HepG2 (cell line): Measurements from ENCODE around the gene OPRL1. TPM values are rescaled to one million over a fixed set of nuclear protein-coding genes. Genes with fewer than 3 reads are reported as not detected.

Experiments
- ATM ChIP-seq: fragments of 450-650 bp; IDR thresholded peaks from 2 replicates; pipeline ENCODE4 v1.7.1; 2017; ENCODE audit warnings: mild to moderate bottlenecking, borderline replicate concordance
- CENPX ChIP-seq: sonication (generic); formaldehyde crosslinking; IDR thresholded peaks from 2 replicates; pipeline ENCODE4 v1.9.0; 2021; ENCODE audit warnings: mild to moderate bottlenecking, missing genetic modification reagents, moderate library complexity
- FOXM1 ChIP-seq: sonication (generic); formaldehyde crosslinking; IDR thresholded peaks from 2 replicates; pipeline ENCODE4 v1.5.0; 2020; ENCODE audit warnings: missing genetic modification reagents
- FOXO1 ChIP-seq: sonication (generic); formaldehyde crosslinking; IDR thresholded peaks from 2 replicates; pipeline ENCODE4 v1.4.0; 2020; ENCODE audit warnings: missing genetic modification reagents
- HNF4G ChIP-seq, 2 experiments: sonication (generic) in 1 of 2; formaldehyde crosslinking in 1 of 2; IDR thresholded peaks; 2 replicates each; pipeline versions ENCODE4 v1.4.0 to v1.6.1; 2011 to 2020; ENCODE audit warnings: borderline replicate concordance in 2 of 2, low read depth in 2 of 2, mild to moderate bottlenecking in 2 of 2, low read length in 1 of 2, missing genetic modification reagents in 1 of 2, moderate library complexity in 1 of 2
- HOXD1 ChIP-seq: sonication (generic); formaldehyde crosslinking; IDR thresholded peaks from 2 replicates; pipeline ENCODE4 v1.5.0; 2020; ENCODE audit warnings: missing genetic modification reagents
- KLF16 ChIP-seq, 2 experiments: sonication (generic) in 1 of 2; formaldehyde crosslinking in 1 of 2; IDR thresholded peaks; 2 replicates each; pipeline versions ENCODE4 v1.6.1 to v1.8.0; 2016 to 2023; ENCODE audit warnings: missing genetic modification reagents in 2 of 2, missing compliant biosample characterization in 1 of 2
- MBNL3 ChIP-seq: fragments of 250-450 bp; sonication (Bioruptor Pico); conservative IDR thresholded peaks from 2 replicates; pipeline ENCODE4 v1.8.0; 2022; ENCODE audit warnings: mild to moderate bottlenecking, inconsistent platforms
- MED8 ChIP-seq: sonication (generic); formaldehyde crosslinking; IDR thresholded peaks from 2 replicates; pipeline ENCODE4 v1.8.1; 2023; ENCODE audit warnings: mild to moderate bottlenecking, missing genetic modification reagents; ENCODE audit not compliant: insufficient replicate concordance
- NFE2L2 ChIP-seq: fragments of 150-350 bp; IDR thresholded peaks from 2 replicates; pipeline ENCODE4 v1.6.1; 2014; ENCODE audit warnings: low read length
- NFYC ChIP-seq: IDR thresholded peaks from 2 replicates; pipeline ENCODE4 v1.6.1; 2016; ENCODE audit warnings: missing genetic modification reagents, missing compliant biosample characterization
- NR2F6 ChIP-seq, 2 experiments: IDR thresholded peaks; 2 replicates each; pipeline ENCODE4 v1.6.1; 2016; ENCODE audit warnings: antibody characterized with exemption in 1 of 2, mild to moderate bottlenecking in 1 of 2
- PAF1 ChIP-seq: IDR thresholded peaks from 2 replicates; pipeline ENCODE4 v1.6.1; 2016; ENCODE audit warnings: missing genetic modification reagents, missing compliant biosample characterization
- POLR2AphosphoS2 ChIP-seq: IDR thresholded peaks from 2 replicates; pipeline ENCODE4 v1.6.1; 2011; ENCODE audit warnings: low read depth, low read length, improper control_type of control experiment
- SAP130 ChIP-seq: IDR thresholded peaks from 2 replicates; pipeline ENCODE4 v1.6.1; 2016; ENCODE audit warnings: low read depth
- SP5 ChIP-seq: IDR thresholded peaks from 2 replicates; pipeline ENCODE4 v1.6.1; 2016; ENCODE audit warnings: low read depth, borderline replicate concordance
- XBP1 ChIP-seq: sonication (generic); formaldehyde crosslinking; IDR thresholded peaks from 2 replicates; pipeline ENCODE4 v1.5.0; 2020; ENCODE audit warnings: missing genetic modification reagents
- ZNF20 ChIP-seq: sonication (generic); formaldehyde crosslinking; IDR thresholded peaks from 2 replicates; pipeline ENCODE4 v1.4.0; 2020; ENCODE audit warnings: mild to moderate bottlenecking, moderate library complexity, missing genetic modification reagents
- ZNF589 ChIP-seq: sonication (generic); formaldehyde crosslinking; conservative IDR thresholded peaks from 2 replicates; pipeline ENCODE4 v1.8.0; 2022; ENCODE audit warnings: mild to moderate bottlenecking, moderate library complexity, missing genetic modification reagents
- ZNF749 ChIP-seq: sonication (generic); formaldehyde crosslinking; IDR thresholded peaks from 2 replicates; pipeline ENCODE4 v1.8.0; 2022; ENCODE audit warnings: mild to moderate bottlenecking, missing genetic modification reagents, moderate library complexity, borderline replicate concordance
- polyA plus RNA-seq, 8 experiments: library from polyadenylated mRNA; depleted of rRNA in 3 of 8; stranded (reverse) in 7 of 8; unstranded in 1 of 8; fragments of >200 nt; fragmentation: Illumina TruSeq in 4 of 8; extraction: Trizol in 4 of 8; gene quantifications; 2 replicates each; pipeline versions ENCODE4 v1.2.1 to v1.2.3, GENCODE V29; 2011 to 2016; ENCODE audit warnings: low read depth in 4 of 8, missing spikeins in 1 of 8, mixed read lengths in 1 of 8; ENCODE audit not compliant: insufficient read depth in 1 of 8
- total RNA-seq, 5 experiments: library from RNA; depleted of rRNA; stranded (reverse); fragments of >200 nt; fragmentation: Illumina TruSeq; extraction: Trizol; gene quantifications; 2 replicates each; pipeline ENCODE4 v1.2.3, GENCODE V29; 2016; ENCODE audit warnings: low read depth in 1 of 5
- TF ChIP-seq, protein P1 (sequence below): sonication (generic); formaldehyde crosslinking; IDR thresholded peaks from 2 replicates; pipeline ENCODE4 v1.4.0; 2020; ENCODE audit warnings: missing genetic modification reagents
- TF ChIP-seq, protein P2 (sequence below): sonication (generic); formaldehyde crosslinking; IDR thresholded peaks from 2 replicates; pipeline ENCODE4 v1.4.0; 2020; ENCODE audit warnings: missing genetic modification reagents, mild to moderate bottlenecking, borderline replicate concordance
- TF ChIP-seq, protein P3 (sequence below): sonication (generic); formaldehyde crosslinking; IDR thresholded peaks from 2 replicates; pipeline ENCODE4 v1.4.0; 2020; ENCODE audit warnings: mild to moderate bottlenecking, missing genetic modification reagents

The OPRL1 gene
- total and polyA plus RNA-seq, 2 of the 13 experiments (the other 11 are each of a cell fraction or from before 2014, with no cell fraction given), result 0.35 to 0.71 TPM

DNA sequence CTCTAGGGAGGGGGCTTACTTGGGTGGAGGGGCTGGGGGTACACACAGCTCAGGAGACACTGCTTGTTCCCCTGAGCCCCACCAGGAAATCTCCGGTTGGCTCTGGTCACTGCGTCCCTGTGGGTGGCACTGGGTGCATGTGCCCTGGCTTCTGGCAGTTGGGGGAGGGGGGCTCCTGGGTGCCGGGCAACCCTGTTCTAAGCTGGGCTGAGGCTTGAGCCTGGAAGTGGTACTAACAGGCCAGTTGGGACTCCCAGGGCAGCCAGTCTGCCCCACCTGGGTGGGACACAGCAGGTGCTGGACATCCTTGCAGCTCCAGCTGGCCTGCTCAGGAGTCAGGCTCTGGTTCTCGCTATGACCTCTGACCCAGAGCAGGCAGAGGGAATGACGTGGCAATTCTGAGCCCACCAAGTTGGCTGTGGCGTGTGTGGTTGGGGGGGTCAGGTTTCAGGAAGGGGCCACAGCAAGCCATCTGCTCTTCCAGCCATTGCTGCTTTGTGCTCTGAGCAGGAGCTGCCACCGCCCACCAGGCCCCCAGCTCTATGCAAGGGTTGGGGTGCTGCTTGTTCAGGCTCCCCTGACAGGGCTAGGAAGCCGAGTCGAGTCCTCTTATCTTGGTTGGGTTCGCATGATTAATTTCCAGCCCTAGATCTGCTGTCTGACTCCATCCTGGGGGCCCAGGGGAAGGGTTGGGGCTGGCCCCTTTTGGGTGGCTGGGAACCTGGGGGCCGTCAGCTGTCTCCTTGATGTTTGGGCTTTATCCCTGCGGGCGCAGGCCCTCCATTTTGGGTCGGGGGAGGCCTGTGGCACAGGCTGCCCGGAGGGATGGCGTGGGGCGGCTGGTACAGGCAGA, 43.3 kb upstream of the OPRL1 start (continued):
- TF ChIP-seq, protein P1, sequence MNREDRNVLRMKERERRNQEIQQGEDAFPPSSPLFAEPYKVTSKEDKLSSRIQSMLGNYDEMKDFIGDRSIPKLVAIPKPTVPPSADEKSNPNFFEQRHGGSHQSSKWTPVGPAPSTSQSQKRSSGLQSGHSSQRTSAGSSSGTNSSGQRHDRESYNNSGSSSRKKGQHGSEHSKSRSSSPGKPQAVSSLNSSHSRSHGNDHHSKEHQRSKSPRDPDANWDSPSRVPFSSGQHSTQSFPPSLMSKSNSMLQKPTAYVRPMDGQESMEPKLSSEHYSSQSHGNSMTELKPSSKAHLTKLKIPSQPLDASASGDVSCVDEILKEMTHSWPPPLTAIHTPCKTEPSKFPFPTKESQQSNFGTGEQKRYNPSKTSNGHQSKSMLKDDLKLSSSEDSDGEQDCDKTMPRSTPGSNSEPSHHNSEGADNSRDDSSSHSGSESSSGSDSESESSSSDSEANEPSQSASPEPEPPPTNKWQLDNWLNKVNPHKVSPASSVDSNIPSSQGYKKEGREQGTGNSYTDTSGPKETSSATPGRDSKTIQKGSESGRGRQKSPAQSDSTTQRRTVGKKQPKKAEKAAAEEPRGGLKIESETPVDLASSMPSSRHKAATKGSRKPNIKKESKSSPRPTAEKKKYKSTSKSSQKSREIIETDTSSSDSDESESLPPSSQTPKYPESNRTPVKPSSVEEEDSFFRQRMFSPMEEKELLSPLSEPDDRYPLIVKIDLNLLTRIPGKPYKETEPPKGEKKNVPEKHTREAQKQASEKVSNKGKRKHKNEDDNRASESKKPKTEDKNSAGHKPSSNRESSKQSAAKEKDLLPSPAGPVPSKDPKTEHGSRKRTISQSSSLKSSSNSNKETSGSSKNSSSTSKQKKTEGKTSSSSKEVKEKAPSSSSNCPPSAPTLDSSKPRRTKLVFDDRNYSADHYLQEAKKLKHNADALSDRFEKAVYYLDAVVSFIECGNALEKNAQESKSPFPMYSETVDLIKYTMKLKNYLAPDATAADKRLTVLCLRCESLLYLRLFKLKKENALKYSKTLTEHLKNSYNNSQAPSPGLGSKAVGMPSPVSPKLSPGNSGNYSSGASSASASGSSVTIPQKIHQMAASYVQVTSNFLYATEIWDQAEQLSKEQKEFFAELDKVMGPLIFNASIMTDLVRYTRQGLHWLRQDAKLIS (CRISPR knock-in tag), result no peak; the same call in none of the 2 replicates
- TF ChIP-seq CENPX (CRISPR knock-in tag) (no peak), FOXM1 (CRISPR knock-in tag) (no peak), ZNF749 (CRISPR knock-in tag) (peak; percentile 42; the same call in 1 of the 2 replicates), NR2F6 (IDR thresholded peaks at IDR 0.05) (peak; percentile 92), NR2F6 (CRISPR knock-in tag; IDR thresholded peaks at IDR 0.05) (peak; percentile 98), FOXO1 (CRISPR knock-in tag) (peak; percentile 18; the same call in 1 of the 2 replicates), MED8 (no peak), NFYC (CRISPR knock-in tag) (no peak), HOXD1 (CRISPR knock-in tag) (no peak; the same call in 1 of the 2 replicates), XBP1 (CRISPR knock-in tag) (peak; percentile 48; the same call in 1 of the 2 replicates), SP5 (no peak), ZNF20 (CRISPR knock-in tag) (no peak), PAF1 (CRISPR knock-in tag) (peak; percentile 30; the same call in 1 of the 2 replicates), MBNL3 (CRISPR knock-in tag) (no peak), ATM (no peak), SAP130 (peak; percentile 38), POLR2AphosphoS2 (no peak; the same call in 1 of the 2 replicates), KLF16 (CRISPR knock-in tag; IDR thresholded peaks at IDR 0.05) (no peak), NFE2L2 (peak; percentile 96), ZNF589 (CRISPR knock-in tag) (no peak; the same call in none of the 2 replicates), HNF4G (IDR thresholded peaks at IDR 0.05; ENCODE audit: borderline replicate concordance, low read depth, low read length) (peak; percentile 3; the same call in 1 of the 2 replicates), HNF4G (CRISPR knock-in tag; IDR thresholded peaks at IDR 0.05; ENCODE audit: borderline replicate concordance, low read depth) (no peak)
- TF ChIP-seq, protein P2, sequence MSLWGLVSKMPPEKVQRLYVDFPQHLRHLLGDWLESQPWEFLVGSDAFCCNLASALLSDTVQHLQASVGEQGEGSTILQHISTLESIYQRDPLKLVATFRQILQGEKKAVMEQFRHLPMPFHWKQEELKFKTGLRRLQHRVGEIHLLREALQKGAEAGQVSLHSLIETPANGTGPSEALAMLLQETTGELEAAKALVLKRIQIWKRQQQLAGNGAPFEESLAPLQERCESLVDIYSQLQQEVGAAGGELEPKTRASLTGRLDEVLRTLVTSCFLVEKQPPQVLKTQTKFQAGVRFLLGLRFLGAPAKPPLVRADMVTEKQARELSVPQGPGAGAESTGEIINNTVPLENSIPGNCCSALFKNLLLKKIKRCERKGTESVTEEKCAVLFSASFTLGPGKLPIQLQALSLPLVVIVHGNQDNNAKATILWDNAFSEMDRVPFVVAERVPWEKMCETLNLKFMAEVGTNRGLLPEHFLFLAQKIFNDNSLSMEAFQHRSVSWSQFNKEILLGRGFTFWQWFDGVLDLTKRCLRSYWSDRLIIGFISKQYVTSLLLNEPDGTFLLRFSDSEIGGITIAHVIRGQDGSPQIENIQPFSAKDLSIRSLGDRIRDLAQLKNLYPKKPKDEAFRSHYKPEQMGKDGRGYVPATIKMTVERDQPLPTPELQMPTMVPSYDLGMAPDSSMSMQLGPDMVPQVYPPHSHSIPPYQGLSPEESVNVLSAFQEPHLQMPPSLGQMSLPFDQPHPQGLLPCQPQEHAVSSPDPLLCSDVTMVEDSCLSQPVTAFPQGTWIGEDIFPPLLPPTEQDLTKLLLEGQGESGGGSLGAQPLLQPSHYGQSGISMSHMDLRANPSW, result no peak
- TF ChIP-seq, protein P3, sequence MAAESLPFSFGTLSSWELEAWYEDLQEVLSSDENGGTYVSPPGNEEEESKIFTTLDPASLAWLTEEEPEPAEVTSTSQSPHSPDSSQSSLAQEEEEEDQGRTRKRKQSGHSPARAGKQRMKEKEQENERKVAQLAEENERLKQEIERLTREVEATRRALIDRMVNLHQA (CRISPR knock-in tag), result no peak; the same call in 1 of the 2 replicates
